Stomach (tissue), 4 donors: ENCODE measurements around the gene CDK19.

Source experiments
- EP300 ChIP-seq: sonication (generic); formaldehyde crosslinking; IDR thresholded peaks from one replicate; pipeline ENCODE4 v1.6.1; 2017; ENCODE audit warnings: antibody characterized with exemption
- POLR2A ChIP-seq, 4 donors: fragments of 450-650 bp; IDR thresholded peaks; one replicate each; pipeline ENCODE4 v1.6.1; 2016; ENCODE audit warnings: antibody characterized with exemption in 4 of 4, control low read depth in 2 of 4, mild to moderate bottlenecking in 1 of 4, moderate library complexity in 1 of 4
- TF ChIP-seq, protein P1 (sequence below), 7 experiments: fragments of 450-650 bp in 4 of 7; fragments of 200-600 bp in 3 of 7; sonication (generic) in 3 of 7; IDR thresholded peaks; one replicate each; pipeline ENCODE4 v1.5.1; 2016 to 2019; ENCODE audit warnings: antibody characterized with exemption in 7 of 7, control low read depth in 2 of 7, mild to moderate bottlenecking in 1 of 7

DNA sequence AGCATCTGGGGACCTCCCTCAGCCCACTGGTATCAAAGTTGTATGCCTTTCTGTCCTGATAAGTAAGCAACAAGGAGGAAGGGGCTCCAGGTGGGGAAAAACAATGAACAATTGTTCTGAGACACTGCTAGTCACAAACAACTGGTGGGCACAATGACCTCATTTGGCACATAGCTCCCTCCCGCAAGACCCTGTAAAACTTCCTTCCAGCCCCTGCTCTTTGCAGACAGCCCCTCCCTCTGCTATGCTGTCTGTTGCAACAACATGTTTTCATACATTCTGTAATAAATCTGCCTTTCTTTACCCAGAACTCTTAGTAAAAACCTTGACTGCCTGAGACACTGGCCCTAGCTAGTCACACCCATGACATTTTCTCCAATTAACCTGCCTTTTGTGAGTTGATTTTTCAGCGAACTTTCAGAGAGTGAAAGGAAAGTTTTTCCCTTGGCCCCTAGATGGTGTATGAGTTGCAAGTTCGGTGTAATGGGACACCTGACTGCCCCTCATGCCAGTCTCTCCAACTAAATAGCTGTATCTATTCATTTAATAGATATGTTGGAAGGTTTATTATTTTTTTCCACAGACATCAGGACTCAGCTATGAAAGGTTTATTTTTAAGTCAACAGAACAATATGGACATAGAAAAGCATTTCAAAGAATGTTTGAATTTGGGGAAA, 196.5 kb downstream of the CDK19 start:
- TF ChIP-seq, protein P1, sequence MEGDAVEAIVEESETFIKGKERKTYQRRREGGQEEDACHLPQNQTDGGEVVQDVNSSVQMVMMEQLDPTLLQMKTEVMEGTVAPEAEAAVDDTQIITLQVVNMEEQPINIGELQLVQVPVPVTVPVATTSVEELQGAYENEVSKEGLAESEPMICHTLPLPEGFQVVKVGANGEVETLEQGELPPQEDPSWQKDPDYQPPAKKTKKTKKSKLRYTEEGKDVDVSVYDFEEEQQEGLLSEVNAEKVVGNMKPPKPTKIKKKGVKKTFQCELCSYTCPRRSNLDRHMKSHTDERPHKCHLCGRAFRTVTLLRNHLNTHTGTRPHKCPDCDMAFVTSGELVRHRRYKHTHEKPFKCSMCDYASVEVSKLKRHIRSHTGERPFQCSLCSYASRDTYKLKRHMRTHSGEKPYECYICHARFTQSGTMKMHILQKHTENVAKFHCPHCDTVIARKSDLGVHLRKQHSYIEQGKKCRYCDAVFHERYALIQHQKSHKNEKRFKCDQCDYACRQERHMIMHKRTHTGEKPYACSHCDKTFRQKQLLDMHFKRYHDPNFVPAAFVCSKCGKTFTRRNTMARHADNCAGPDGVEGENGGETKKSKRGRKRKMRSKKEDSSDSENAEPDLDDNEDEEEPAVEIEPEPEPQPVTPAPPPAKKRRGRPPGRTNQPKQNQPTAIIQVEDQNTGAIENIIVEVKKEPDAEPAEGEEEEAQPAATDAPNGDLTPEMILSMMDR (IDR thresholded peaks at IDR 0.05) = peak in 1 of 7 experiments; percentile 43
- TF ChIP-seq EP300 = no peak
- TF ChIP-seq POLR2A (IDR thresholded peaks at IDR 0.05) = no peak
